ENCODE data around the gene ARMC3. TPM values are rescaled to one million over a fixed set of nuclear protein-coding genes. Genes with fewer than 3 reads are reported as not detected.
"Not testable (repeated sequence)": the region's sequence is repeated elsewhere in the genome, so short reads cannot be mapped to it uniquely, and the experiment has no call there.

Gene ARMC3
- total and polyA plus RNA-seq, 12 donors, result 0.17 TPM; not detected in 11

DNA sequence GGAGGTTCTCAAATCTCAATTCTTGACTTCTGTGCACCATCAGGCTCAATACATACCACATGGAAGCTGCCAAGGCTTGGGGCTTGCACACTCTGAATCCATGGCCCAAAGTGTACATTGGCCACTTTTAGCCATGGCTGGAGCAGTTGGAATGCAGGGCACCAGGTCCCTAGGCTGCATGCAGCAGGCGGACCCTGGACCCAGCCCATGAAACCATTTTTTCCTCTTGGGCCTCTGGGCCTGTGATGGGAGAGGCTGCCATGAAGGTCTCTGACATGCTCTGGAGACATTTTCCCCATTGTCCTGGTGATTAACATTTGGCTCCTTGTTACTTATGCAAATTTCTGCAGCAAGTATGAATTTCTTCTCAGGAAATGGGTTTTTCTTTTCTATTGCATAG lies 19.0 kb upstream of the ARMC3 start:
- intact Hi-C loops (cut with DNase I), result no loop called here
- H3K4me1 ChIP-seq (replicated peaks in 1 of 2), result peaks cover 0 to 11% of the 10 kb centered on the region in 2 donors
- DNase-seq, result no peak
- no peak overlapping the region for H3K4me3 ChIP-seq
- H3K9me3 ChIP-seq (replicated peaks in 1 of 3), result no peaks in the 10 kb centered on the region
- WGBS, 4 donors, result 92 to 100% (median 100%) methylated on average over 1 of the region's 1 CpG
- TF ChIP-seq, protein P1, sequence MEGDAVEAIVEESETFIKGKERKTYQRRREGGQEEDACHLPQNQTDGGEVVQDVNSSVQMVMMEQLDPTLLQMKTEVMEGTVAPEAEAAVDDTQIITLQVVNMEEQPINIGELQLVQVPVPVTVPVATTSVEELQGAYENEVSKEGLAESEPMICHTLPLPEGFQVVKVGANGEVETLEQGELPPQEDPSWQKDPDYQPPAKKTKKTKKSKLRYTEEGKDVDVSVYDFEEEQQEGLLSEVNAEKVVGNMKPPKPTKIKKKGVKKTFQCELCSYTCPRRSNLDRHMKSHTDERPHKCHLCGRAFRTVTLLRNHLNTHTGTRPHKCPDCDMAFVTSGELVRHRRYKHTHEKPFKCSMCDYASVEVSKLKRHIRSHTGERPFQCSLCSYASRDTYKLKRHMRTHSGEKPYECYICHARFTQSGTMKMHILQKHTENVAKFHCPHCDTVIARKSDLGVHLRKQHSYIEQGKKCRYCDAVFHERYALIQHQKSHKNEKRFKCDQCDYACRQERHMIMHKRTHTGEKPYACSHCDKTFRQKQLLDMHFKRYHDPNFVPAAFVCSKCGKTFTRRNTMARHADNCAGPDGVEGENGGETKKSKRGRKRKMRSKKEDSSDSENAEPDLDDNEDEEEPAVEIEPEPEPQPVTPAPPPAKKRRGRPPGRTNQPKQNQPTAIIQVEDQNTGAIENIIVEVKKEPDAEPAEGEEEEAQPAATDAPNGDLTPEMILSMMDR (IDR thresholded peaks at IDR 0.05), result no peak
- no peak overlapping the region for H3K27ac ChIP-seq
- no peaks in the 10 kb centered on the region for H3K36me3 ChIP-seq (replicated peaks in 1 of 2)
- no peaks in the 10 kb centered on the region for H3K27me3 ChIP-seq

DNA sequence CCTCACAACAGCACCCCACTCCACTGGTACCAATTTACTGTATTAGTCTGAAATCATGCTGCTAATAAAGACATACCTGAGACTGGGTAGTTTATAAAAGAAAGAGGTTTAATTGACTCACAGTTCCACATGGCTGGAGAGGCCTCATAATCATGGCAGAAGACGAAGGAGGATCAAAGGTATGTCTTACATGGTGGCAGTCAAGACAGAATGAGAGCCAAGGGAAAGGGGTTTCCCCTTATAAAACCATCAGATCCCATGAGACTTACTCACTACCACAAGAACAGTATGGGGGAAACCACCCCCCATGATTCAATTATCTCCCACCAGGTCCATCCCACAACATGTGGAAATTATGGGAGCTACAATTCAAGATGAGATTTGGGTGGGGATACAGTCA lies 18.2 kb upstream of the ARMC3 start:
- H3K27me3 ChIP-seq; H3K4me3 ChIP-seq; H3K9me3 ChIP-seq (replicated peaks in 1 of 3); DNase-seq; H3K27ac ChIP-seq; intact Hi-C loops (cut with DNase I); H3K36me3 ChIP-seq (replicated peaks in 1 of 2): not testable (repeated sequence)
- 90 to 96% (median 90%) methylated on average over 1 of the region's 1 CpG for WGBS, 4 donors
- H3K4me1 ChIP-seq (replicated peaks in 1 of 2), result peaks cover 0 to 15% of the 10 kb centered on the region in 2 donors

DNA sequence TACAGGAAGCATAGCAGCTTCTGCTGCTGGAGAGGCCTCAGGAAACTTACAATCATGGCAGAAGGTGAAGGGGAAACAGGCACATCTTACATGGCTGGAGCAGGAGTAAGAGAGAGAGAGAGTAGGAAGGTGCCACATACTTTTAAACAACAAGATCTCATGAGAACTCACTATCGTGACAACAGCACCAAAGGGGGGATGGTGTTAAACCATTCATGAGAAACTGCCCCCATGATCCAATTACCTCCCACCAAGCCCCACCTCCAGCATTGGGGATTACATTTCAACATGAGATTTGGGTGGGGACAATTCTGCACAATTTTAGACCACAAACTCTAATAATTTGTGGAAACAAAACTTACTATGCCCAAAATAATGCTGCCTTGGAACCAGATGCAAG lies 16.8 kb upstream of the ARMC3 start:
- Histone ChIP-seq H3K9me3 (replicated peaks in 1 of 3) (no peaks in the 10 kb centered on the region), H3K27me3 (no peaks in the 10 kb centered on the region), H3K4me1 (replicated peaks in 1 of 2) (peaks cover 0 to 19% of the 10 kb centered on the region in 2 donors), H3K4me3 (no peak overlapping the region), H3K36me3 (replicated peaks in 1 of 2) (no peaks in the 10 kb centered on the region), H3K27ac (no peak overlapping the region)
- no peak for TF ChIP-seq POLR2A (IDR thresholded peaks at IDR 0.05)
- TF ChIP-seq, protein P1 (IDR thresholded peaks at IDR 0.05), result no peak
- intact Hi-C loops (cut with DNase I), result no loop called here
- WGBS, 4 donors, result 81 to 94% (median 85%) methylated on average over 1 of the region's 1 CpG
- no peak for DNase-seq

DNA sequence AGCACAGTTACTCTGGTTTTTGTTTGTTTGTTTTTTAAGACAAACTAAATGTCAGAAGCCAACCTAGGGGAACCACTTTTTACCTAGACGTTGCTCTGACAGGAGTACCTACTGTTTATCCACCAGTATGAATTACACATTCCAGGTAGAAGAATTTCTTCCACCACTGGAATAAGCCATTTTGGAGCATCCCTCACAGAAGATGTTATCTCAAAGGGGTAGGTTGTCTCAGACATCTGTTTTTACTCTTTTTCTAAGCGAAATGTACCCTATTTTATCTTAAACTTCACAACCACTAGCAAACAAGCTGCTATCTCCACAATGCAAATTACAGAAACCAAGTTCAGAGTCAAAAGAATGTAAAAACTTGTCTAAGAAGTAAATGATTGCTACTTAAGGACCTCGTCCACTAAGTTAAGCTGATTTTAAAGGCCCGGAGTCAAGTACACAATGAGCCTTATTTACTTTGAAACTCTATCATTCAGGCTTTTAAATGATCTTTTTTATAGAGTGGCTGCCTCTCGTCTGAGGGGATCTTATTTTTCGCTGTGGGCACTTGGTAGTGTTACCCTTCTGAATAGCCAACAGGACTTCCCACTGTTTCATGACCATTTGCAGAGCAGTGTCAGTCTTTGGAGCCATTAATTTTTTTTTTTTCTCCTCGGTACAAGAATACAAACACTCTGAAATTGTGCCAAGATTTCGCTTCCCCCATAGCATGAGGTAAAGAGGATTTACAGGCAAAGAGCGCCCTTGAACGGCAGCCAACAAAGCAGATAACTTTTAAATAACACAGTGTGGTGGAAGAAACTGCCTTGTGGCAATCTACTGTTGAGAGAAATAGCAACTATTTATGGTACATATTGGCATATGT lies 15.7 kb upstream of the ARMC3 start:
- no peaks in the 10 kb centered on the region for H3K9me3 ChIP-seq (replicated peaks in 1 of 3)
- H3K27ac ChIP-seq, result no peak overlapping the region
- H3K4me1 ChIP-seq (replicated peaks in 1 of 2), result peaks cover 0 to 19% of the 10 kb centered on the region in 2 donors
- peak; percentile 36 to 81 (median 61) for DNase-seq
- H3K4me3 ChIP-seq, result no peak overlapping the region
- 40 to 46% (median 44%) methylated on average over 10 of the region's 10 CpGs for WGBS, 4 donors
- H3K36me3 ChIP-seq (replicated peaks in 1 of 2), result no peaks in the 10 kb centered on the region
- H3K27me3 ChIP-seq, result no peaks in the 10 kb centered on the region
- intact Hi-C loops (cut with DNase I), result no loop called here
- no peak for TF ChIP-seq POLR2A (IDR thresholded peaks at IDR 0.05)
- TF ChIP-seq, protein P1 (IDR thresholded peaks at IDR 0.05), result no peak

All from adrenal gland (tissue), 12 donors.